DOHH2 (cell line): Measurements from ENCODE around the gene KRT2.

Experiments
- CTCF ChIP-seq: fragments of 200-600 bp; sonication (generic); IDR thresholded peaks from one replicate; pipeline ENCODE4 v1.5.1; 2014; ENCODE audit warnings: antibody characterized with exemption, mild to moderate bottlenecking, low read depth, low read length; ENCODE audit not compliant: poor library complexity, severe bottlenecking
- EZH2phosphoT487 ChIP-seq: fragments of 200-600 bp; sonication (generic); IDR thresholded peaks from 2 replicates; pipeline ENCODE4 v1.6.1; 2017; ENCODE audit warnings: borderline replicate concordance, mild to moderate bottlenecking, antibody characterized with exemption, low read length, moderate library complexity, mixed read lengths

DNA sequence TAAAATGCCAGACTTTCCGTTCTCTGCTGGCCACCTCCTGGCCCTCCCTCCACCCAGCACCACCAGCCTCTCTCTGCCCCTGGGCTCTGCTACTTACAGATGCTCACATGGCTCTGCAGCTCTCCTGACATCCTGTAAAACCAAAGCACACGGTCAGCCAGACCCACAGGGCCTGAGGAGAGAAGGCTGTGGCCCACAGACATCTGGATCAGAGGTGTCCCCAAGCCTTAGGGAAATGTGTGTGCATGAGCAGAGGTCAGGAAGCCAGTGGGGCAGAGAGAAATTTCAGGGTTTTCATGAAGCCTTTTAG, 39.8 kb upstream of the KRT2 start:
- TF ChIP-seq CTCF = no peak
- no peak for TF ChIP-seq EZH2phosphoT487
